ENCODE results near the gene SIT1.
"Not testable (repeated sequence)": the region's sequence is repeated elsewhere in the genome, so short reads cannot be mapped to it uniquely, and the experiment has no call there.

SIT1 gene

GRCh38 chr9:35635730-35636129 lies 15.0 kb downstream of the SIT1 start:
- DNase-seq = no peak

GRCh38 chr9:35629597-35629996 lies 21.1 kb downstream of the SIT1 start:
- DNase-seq = no peak

GRCh38 chr9:35628389-35628991 lies 22.2 kb downstream of the SIT1 start:
- DNase-seq = no peak

- no peak for DNase-seq
These were observed 23.2 kb downstream of the SIT1 start for GRCh38 chr9:35627575-35627974.

GRCh38 chr9:35619800-35620158 lies 31.0 kb downstream of the SIT1 start:
- DNase-seq = no peak

GRCh38 chr9:35618854-35619799 lies 31.6 kb downstream of the SIT1 start:
- no peak for DNase-seq

- no peak for DNase-seq
These were observed 32.4 kb downstream of the SIT1 start, which contains the start of gene CD72 for GRCh38 chr9:35618325-35618727. CD72 (minus strand) TSS chr9:35618413; CDS start chr9:35618303, 110 bp downstream.

- DNase-seq = no peak
These were observed 33.2 kb downstream of the SIT1 start for GRCh38 chr9:35617548-35617947.

GRCh38 chr9:35616681-35617459 lies 33.9 kb downstream of the SIT1 start:
- no peak for DNase-seq

GRCh38 chr9:35615981-35616680 lies 34.6 kb downstream of the SIT1 start:
- no peak for DNase-seq

- no peak for DNase-seq
These were observed 37.9 kb downstream of the SIT1 start for GRCh38 chr9:35612843-35613242.

GRCh38 chr9:35612066-35612465 lies 38.7 kb downstream of the SIT1 start:
- DNase-seq = not testable (repeated sequence)

- DNase-seq = no peak
These were observed 39.4 kb downstream of the SIT1 start for GRCh38 chr9:35611230-35611797.

GRCh38 chr9:35609820-35610163 lies 40.9 kb downstream of the SIT1 start:
- no peak for DNase-seq

- DNase-seq = no peak
These were observed 41.5 kb downstream of the SIT1 start for GRCh38 chr9:35609001-35609819.

GRCh38 chr9:35608221-35608620 lies 42.5 kb downstream of the SIT1 start:
- DNase-seq = no peak

GRCh38 chr9:35606726-35607125 lies 44.0 kb downstream of the SIT1 start:
- DNase-seq = no peak

- DNase-seq = no peak
These were observed 44.6 kb downstream of the SIT1 start for GRCh38 chr9:35606138-35606504.

- peak; percentile 27 for DNase-seq
These were observed 45.2 kb downstream of the SIT1 start for GRCh38 chr9:35605351-35606137.

GRCh38 chr9:35604578-35605350 lies 46.0 kb downstream of the SIT1 start, which contains the start of gene TESK1:
TESK1 (plus strand) TSS chr9:35605262; CDS start chr9:35605620, 358 bp downstream.
- DNase-seq = peak; percentile 80

Measured in NCI-H1092 treated with DMSO at 0.1 percent for 48 hours (cell line).